Gastrocnemius medialis (tissue), 4 donors: ENCODE results near the gene PLEKHG4B. TPM values are rescaled to one million over a fixed set of nuclear protein-coding genes. Genes with fewer than 3 reads are reported as not detected.

ENCODE experiments used
- ATAC-seq, 2 donors: fragments of 150-250 bp; one replicate each; pipeline ENCODE4 v1.9.1; 2016
- DNase-seq, 2 donors: peaks; one replicate each; pipeline ENCODE4 v3.0.0-alpha.2; 2019
- H3K27ac ChIP-seq, 4 donors: fragments of 200-600 bp; sonication (generic); 1 replicate in 1 of 4; 2 replicates in 3 of 4; pipeline ENCODE4 v1.5.1; 2016 to 2018; ENCODE audit warnings: mild to moderate bottlenecking in 2 of 4, moderate library complexity in 1 of 4
- H3K27me3 ChIP-seq, 3 donors: fragments of 200-600 bp; sonication (generic) in 2 of 3; 1 replicate in 1 of 3; 2 replicates in 2 of 3; pipeline versions ENCODE4 v1.5.1 to v1.6.0; 2016 to 2019; ENCODE audit warnings: mild to moderate bottlenecking in 1 of 3, moderate library complexity in 1 of 3
- H3K36me3 ChIP-seq, 2 donors: fragments of 200-600 bp; sonication (generic) in 1 of 2; one replicate each; pipeline ENCODE4 v1.5.1; 2017 to 2018
- H3K4me1 ChIP-seq, 2 donors: fragments of 200-600 bp; sonication (generic) in 1 of 2; one replicate each; pipeline ENCODE4 v1.5.1; 2016 to 2017; ENCODE audit warnings: mild to moderate bottlenecking in 2 of 2
- H3K4me3 ChIP-seq, 4 donors: fragments of 200-600 bp; sonication (generic) in 3 of 4; 1 replicate in 1 of 4; 2 replicates in 3 of 4; pipeline ENCODE4 v1.5.1; 2016 to 2019; ENCODE audit warnings: mild to moderate bottlenecking in 2 of 4
- H3K9me3 ChIP-seq, 3 donors: fragments of 200-600 bp; sonication (generic) in 2 of 3; 1 replicate in 1 of 3; 2 replicates in 2 of 3; pipeline ENCODE4 v1.5.1; 2016 to 2019
- POLR2A ChIP-seq, 2 donors: fragments of 450-650 bp; IDR thresholded peaks; one replicate each; pipeline ENCODE4 v1.6.1; 2017; ENCODE audit warnings: antibody characterized with exemption in 2 of 2, mild to moderate bottlenecking in 2 of 2, moderate library complexity in 2 of 2
- in situ Hi-C, 4 donors: fragments of 200-750 bp; cut with MboI; loops; one replicate each; pipeline versions ENCODE4 v1.15.0 to v1.8.0; 2017; ENCODE audit warnings: low sequenced_read_pairs in 4 of 4
- intact Hi-C: fragments of 100-400 bp; cut with DNase I; formaldehyde crosslinking; loops from one replicate; pipeline ENCODE4 v1.15.1; 2023; ENCODE audit warnings: low total_unique reads
- total RNA-seq, 4 donors: library from RNA; depleted of rRNA; stranded (reverse); fragments of >200 nt; gene quantifications; one replicate each; pipeline versions ENCODE4 v1.1.0 to v1.2.3, GENCODE V29; 2016
- TF ChIP-seq, protein P1 (sequence below), 5 experiments: fragments of 450-650 bp in 3 of 5; fragments of 200-600 bp in 2 of 5; sonication (generic) in 2 of 5; IDR thresholded peaks in 4 of 5; conservative IDR thresholded peaks in 1 of 5; 1 replicate in 4 of 5; 2 replicates in 1 of 5; pipeline ENCODE4 v1.5.1; 2016 to 2019; ENCODE audit warnings: antibody characterized with exemption in 5 of 5, mild to moderate bottlenecking in 3 of 5, moderate library complexity in 3 of 5

Gene PLEKHG4B
- total RNA-seq, 4 donors from 2014 or later, result not detected

DNA sequence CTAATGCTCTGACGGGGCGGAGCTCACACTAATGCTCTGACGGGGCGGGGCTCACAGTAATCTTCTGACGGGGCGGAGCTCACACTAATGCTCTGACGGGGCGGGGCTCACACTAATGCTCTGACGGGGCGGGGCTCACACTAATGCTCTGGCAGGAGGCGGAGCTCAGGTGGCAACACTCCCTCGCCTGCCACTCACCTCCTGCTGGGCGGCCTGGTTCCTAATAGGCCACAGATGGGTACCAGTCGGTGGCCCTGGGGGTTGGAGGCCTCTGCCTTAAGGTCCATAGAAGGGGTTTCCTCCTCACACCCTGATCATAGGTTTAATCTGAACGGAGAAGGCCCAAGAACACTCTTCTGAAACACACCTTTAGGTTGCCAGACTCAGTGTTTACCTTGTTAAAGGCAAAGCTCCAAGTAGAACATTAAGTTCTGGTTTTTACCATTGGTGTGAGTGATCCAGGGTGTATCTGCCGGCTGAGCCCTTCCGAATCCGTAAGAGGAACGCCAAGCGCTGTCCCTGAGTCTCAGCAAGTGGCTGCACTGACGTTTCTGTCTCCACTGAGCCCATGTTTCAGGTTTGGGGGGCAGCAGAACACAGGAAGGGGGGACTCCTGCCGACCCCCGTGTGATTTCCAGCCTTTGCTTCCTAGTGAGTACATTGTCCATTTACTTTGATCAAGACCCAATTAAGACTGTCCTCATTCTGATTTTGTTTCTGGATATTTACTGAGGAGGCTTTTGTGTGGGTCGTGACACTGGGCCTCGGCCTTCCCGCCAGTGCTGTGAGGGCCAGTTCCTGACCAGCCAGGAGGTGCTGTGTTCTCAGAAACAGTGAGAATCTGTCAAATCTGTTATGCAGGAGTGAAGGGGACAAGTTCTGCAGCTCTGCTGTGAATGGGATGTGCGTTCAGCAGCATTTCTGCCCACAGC lies 74.7 kb downstream of the PLEKHG4B start:
- in situ Hi-C loops, result no loop called here
- Histone ChIP-seq H3K36me3 (no peaks in the 10 kb centered on the region), H3K27ac (no peak overlapping the region), H3K27me3 (no peaks in the 10 kb centered on the region), H3K4me1 (no peaks in the 10 kb centered on the region), H3K9me3 (no peaks in the 10 kb centered on the region), H3K4me3 (no peak overlapping the region)
- intact Hi-C loops, result no loop called here
- DNase-seq, result no peak
- TF ChIP-seq, protein P1, sequence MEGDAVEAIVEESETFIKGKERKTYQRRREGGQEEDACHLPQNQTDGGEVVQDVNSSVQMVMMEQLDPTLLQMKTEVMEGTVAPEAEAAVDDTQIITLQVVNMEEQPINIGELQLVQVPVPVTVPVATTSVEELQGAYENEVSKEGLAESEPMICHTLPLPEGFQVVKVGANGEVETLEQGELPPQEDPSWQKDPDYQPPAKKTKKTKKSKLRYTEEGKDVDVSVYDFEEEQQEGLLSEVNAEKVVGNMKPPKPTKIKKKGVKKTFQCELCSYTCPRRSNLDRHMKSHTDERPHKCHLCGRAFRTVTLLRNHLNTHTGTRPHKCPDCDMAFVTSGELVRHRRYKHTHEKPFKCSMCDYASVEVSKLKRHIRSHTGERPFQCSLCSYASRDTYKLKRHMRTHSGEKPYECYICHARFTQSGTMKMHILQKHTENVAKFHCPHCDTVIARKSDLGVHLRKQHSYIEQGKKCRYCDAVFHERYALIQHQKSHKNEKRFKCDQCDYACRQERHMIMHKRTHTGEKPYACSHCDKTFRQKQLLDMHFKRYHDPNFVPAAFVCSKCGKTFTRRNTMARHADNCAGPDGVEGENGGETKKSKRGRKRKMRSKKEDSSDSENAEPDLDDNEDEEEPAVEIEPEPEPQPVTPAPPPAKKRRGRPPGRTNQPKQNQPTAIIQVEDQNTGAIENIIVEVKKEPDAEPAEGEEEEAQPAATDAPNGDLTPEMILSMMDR (IDR thresholded peaks at IDR 0.05 in 4 of 5, conservative IDR thresholded peaks at IDR 0.05 in 1 of 5), result no peak
- TF ChIP-seq POLR2A (IDR thresholded peaks at IDR 0.05), result no peak
- ATAC-seq, result no peak

DNA sequence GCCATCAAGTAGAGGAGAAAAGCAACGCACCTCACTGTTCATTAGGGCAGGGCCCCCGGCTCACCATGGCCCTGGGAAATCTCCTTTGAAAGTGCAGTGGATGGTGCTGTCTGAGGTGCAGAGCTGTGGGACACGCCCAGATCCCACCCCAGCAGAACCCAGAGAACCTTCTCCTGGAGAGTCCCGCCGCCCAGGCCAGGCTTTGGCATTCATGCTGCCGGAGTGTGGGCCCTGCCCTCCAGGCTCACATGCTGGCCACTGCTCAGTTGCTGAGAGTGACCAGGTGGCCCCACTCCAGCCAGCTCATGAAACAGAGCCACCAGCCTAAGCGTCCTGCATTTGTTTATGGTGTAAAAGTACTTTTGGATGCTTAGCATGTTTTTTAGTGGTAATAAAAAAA lies 75.5 kb downstream of the PLEKHG4B start:
- TF ChIP-seq POLR2A (IDR thresholded peaks at IDR 0.05), result no peak
- TF ChIP-seq, protein P1 (IDR thresholded peaks at IDR 0.05 in 4 of 5, conservative IDR thresholded peaks at IDR 0.05 in 1 of 5), result no peak
- intact Hi-C loops (no loop called here), in situ Hi-C loops (no loop called here)
- H3K36me3 ChIP-seq, result no peaks in the 10 kb centered on the region
- no peak overlapping the region for H3K4me3 ChIP-seq
- H3K27ac ChIP-seq, result no peak overlapping the region
- no peaks in the 10 kb centered on the region for H3K4me1 ChIP-seq
- ATAC-seq (no peak), DNase-seq (no peak)
- no peaks in the 10 kb centered on the region for H3K9me3 ChIP-seq
- H3K27me3 ChIP-seq, result no peaks in the 10 kb centered on the region

DNA sequence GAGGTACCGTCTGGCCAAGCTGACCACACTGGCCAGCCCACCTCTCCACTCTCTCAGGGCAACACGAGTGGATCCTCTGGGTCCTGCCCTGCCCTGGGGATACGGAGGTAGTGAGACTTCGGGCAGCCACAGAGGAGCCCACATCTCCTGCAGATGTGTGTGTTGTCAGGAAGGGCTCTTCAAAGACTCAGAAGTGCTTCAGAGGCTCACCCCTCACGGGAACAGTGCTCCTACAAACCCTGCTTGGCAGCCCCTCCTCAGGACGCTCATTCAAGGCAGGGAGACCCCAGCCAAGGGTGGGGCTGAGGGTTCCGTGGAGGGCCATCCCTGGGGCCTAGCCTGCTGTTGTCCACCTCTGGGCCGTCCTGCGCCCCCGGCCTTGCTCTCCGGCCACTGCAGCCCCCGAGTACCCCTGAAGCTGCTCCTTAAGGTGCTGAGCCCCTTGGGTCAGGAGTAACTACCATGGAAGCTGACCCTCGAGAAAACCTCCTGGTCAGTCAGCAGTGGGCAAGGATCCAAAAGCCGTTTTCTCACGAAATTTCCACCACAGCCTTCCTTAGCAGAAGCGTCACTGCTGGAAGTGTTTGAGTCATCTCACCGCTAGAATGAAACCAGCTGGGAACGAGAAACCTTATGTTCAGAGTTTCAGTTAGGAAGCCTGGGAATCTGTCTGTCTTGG lies 76.2 kb downstream of the PLEKHG4B start:
- TF ChIP-seq POLR2A (IDR thresholded peaks at IDR 0.05), result no peak
- TF ChIP-seq, protein P1 (IDR thresholded peaks at IDR 0.05 in 4 of 5, conservative IDR thresholded peaks at IDR 0.05 in 1 of 5), result no peak
- Histone ChIP-seq H3K27me3 (no peaks in the 10 kb centered on the region), H3K4me1 (no peaks in the 10 kb centered on the region), H3K36me3 (no peaks in the 10 kb centered on the region), H3K4me3 (no peak overlapping the region), H3K27ac (no peak overlapping the region), H3K9me3 (no peaks in the 10 kb centered on the region)
- intact Hi-C loops (no loop called here), in situ Hi-C loops (no loop called here)
- ATAC-seq (no peak), DNase-seq (no peak)

DNA sequence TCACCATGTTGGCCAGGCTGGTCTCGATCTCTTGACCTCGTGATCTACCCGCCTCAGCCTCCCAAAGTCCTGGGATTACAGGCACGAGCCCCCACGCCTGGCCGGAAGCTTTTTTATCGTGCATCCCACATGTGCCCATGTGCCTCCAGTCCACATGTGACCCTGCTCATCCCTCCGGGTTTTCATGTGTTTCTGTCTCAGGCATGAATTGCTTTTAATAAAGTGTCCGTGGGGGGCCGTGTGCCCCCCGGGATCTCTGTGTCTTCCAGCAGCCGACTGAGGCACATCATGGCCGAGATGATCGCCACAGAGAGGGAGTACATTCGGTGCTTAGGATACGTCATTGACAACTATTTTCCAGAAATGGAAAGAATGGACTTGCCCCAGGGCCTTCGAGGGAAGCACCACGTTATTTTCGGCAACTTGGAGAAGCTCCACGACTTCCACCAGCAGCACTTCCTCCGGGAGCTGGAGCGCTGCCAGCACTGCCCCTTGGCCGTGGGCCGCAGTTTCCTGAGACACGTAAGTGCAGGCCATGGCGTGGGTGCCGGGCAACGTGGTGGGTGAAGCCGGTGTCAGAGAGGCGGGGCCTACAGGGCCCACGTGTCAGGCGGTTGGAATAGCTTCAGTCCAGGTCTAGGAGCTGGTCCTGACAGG lies 77.2 kb downstream of the PLEKHG4B start:
- Histone ChIP-seq H3K27me3 (no peaks in the 10 kb centered on the region), H3K4me1 (no peaks in the 10 kb centered on the region), H3K36me3 (no peaks in the 10 kb centered on the region), H3K4me3 (no peak overlapping the region), H3K27ac (peak overlapping the region in 1 of 4 donors; percentile 13), H3K9me3 (no peaks in the 10 kb centered on the region)
- ATAC-seq (peak; percentile 54 to 60), DNase-seq (peak in 1 of 2 donors; percentile 35)
- TF ChIP-seq POLR2A (IDR thresholded peaks at IDR 0.05), result no peak
- TF ChIP-seq, protein P1 (IDR thresholded peaks at IDR 0.05 in 4 of 5, conservative IDR thresholded peaks at IDR 0.05 in 1 of 5), result no peak
- intact Hi-C loops (no loop called here), in situ Hi-C loops (no loop called here)
